ENCODE data around the gene PRR20G. TPM values are rescaled to one million over a fixed set of nuclear protein-coding genes. Genes with fewer than 3 reads are reported as not detected.

PRR20G gene
- total RNA-seq, 1 donor from 2014 or later: not detected

GRCh38 chr3:127234778-127235177 lies 53.1 kb downstream of the PRR20G start:
- peaks cover 5% of the 10 kb centered on the region for H3K27me3 Mint-ChIP-seq (ENCODE audit: unreplicated experiment)
- no peaks in the 10 kb centered on the region for H3K4me1 Mint-ChIP-seq (ENCODE audit: low read depth, unreplicated experiment)
- no peak overlapping the region for H3K27ac Mint-ChIP-seq (ENCODE audit: unreplicated experiment)
- no peak overlapping the region for H3K4me3 Mint-ChIP-seq (ENCODE audit: unreplicated experiment)
- DNase-seq: no peak
- TF ChIP-seq CTCF (IDR thresholded peaks at IDR 0.05; ENCODE audit: partially characterized antibody, unreplicated experiment): no peak
- H3K9me3 Mint-ChIP-seq (ENCODE audit: unreplicated experiment): peaks cover 3% of the 10 kb centered on the region
- peaks cover 9% of the 10 kb centered on the region for H3K36me3 Mint-ChIP-seq (ENCODE audit: unreplicated experiment)

Other genes starting within 250 kb of the PRR20G start
- gene PRR23E, start 94.9 kb downstream of the PRR20G start, total RNA-seq (ENCODE audit: unreplicated experiment): not detected

Data from glutamatergic neuron (in vitro differentiated cells).